Mesodermal cell (in vitro differentiated cells): Measurements from ENCODE around the gene CCDC81.
A peak's percentile ranks its signal among the peaks of the same experiment; 100 is the strongest.

Experiments used
- H3K27ac ChIP-seq: 2 replicates; pipeline ENCODE4 v1.7.0; 2013; ENCODE audit warnings: mild to moderate bottlenecking, low read depth, low read length, moderate library complexity; ENCODE audit not compliant: severe bottlenecking
- H3K36me3 ChIP-seq: 2 replicates; pipeline ENCODE4 v1.7.1; 2013; ENCODE audit warnings: mild to moderate bottlenecking, low read length, moderate library complexity; ENCODE audit not compliant: control insufficient read depth, insufficient read depth
- H3K4me1 ChIP-seq: one replicate; pipeline ENCODE4 v1.7.1; 2013; ENCODE audit warnings: mild to moderate bottlenecking, low read length; ENCODE audit not compliant: insufficient read depth, control insufficient read depth, poor library complexity, severe bottlenecking
- H3K4me3 ChIP-seq: 2 replicates; pipeline ENCODE4 v1.7.0; 2013; ENCODE audit warnings: low read length, control low read depth, mild to moderate bottlenecking; ENCODE audit not compliant: insufficient read depth, poor library complexity, severe bottlenecking; ENCODE audit errors: extremely low read depth
- H3K9me3 ChIP-seq: 2 replicates; pipeline ENCODE4 v1.7.1; 2013; ENCODE audit warnings: mild to moderate bottlenecking, low read length, moderate library complexity; ENCODE audit not compliant: control insufficient read depth
- WGBS, 2 experiments: methylation state at CpG; one replicate each; pipeline ENCODE4 v1.1.5; 2013; ENCODE audit warnings: missing lambda C conversion rate in 2 of 2; ENCODE audit not compliant: insufficient coverage in 2 of 2; 5-methylcytosine and 5-hydroxymethylcytosine counted together

CCDC81 gene

GRCh38 chr11:86386746-86387145 is 12.1 kb downstream of the CCDC81 start:
- H3K9me3 ChIP-seq: no peaks in the 10 kb centered on the region
- WGBS, 2 experiments: 100% methylated on average over 2 of the region's 2 CpGs
- no peaks in the 10 kb centered on the region for H3K4me1 ChIP-seq
- H3K4me3 ChIP-seq: no peak overlapping the region
- H3K36me3 ChIP-seq: no peaks in the 10 kb centered on the region
- no peak overlapping the region for H3K27ac ChIP-seq

- no peak overlapping the region for H3K4me3 ChIP-seq
- no peaks in the 10 kb centered on the region for H3K4me1 ChIP-seq
- no peak overlapping the region for H3K27ac ChIP-seq
- H3K36me3 ChIP-seq: no peaks in the 10 kb centered on the region
- H3K9me3 ChIP-seq: no peaks in the 10 kb centered on the region
- WGBS, 2 experiments: 61 to 100% methylated on average over 2 to 3 of the region's 4 CpGs
Measured at GRCh38 chr11:86388198-86388597, 13.5 kb downstream of the CCDC81 start.

- 92 to 96% methylated on average over 3 of the region's 3 CpGs for WGBS, 2 experiments
- Histone ChIP-seq H3K4me1 (peaks cover 6% of the 10 kb centered on the region), H3K36me3 (no peaks in the 10 kb centered on the region), H3K4me3 (no peak overlapping the region), H3K27ac (no peak overlapping the region), H3K9me3 (no peaks in the 10 kb centered on the region)
Measured at GRCh38 chr11:86390487-86390886, 15.8 kb downstream of the CCDC81 start.

- whole genome bisulfite sequencing, 2 experiments: 67 to 75% methylated on average over 5 of the region's 6 CpGs
- H3K4me3 ChIP-seq: no peak overlapping the region
- no peaks in the 10 kb centered on the region for H3K36me3 ChIP-seq
- peaks cover 11% of the 10 kb centered on the region for H3K4me1 ChIP-seq
- no peaks in the 10 kb centered on the region for H3K9me3 ChIP-seq
- H3K27ac ChIP-seq: peak overlapping the region; percentile 37
Measured at GRCh38 chr11:86395061-86395551, 20.4 kb downstream of the CCDC81 start.

GRCh38 chr11:86396396-86396795 is 21.7 kb downstream of the CCDC81 start:
- Histone ChIP-seq H3K36me3 (no peaks in the 10 kb centered on the region), H3K4me3 (no peak overlapping the region), H3K9me3 (no peaks in the 10 kb centered on the region), H3K27ac (no peak overlapping the region), H3K4me1 (peaks cover 11% of the 10 kb centered on the region)
- 83% methylated on average over 2 of the region's 2 CpGs; no CpG with 5 or more reads in 1 of the 2 experiments for WGBS, 2 experiments

- no peak overlapping the region for H3K27ac ChIP-seq
- no peak overlapping the region for H3K4me3 ChIP-seq
- peaks cover 11% of the 10 kb centered on the region for H3K4me1 ChIP-seq
- no peaks in the 10 kb centered on the region for H3K36me3 ChIP-seq
- no peaks in the 10 kb centered on the region for H3K9me3 ChIP-seq
Measured at GRCh38 chr11:86397351-86397750, 22.7 kb downstream of the CCDC81 start.

- WGBS, 2 experiments: 90 to 96% methylated on average over 3 of the region's 3 CpGs
- Histone ChIP-seq H3K27ac (no peak overlapping the region), H3K9me3 (no peaks in the 10 kb centered on the region), H3K4me1 (peaks cover 11% of the 10 kb centered on the region), H3K36me3 (no peaks in the 10 kb centered on the region), H3K4me3 (no peak overlapping the region)
Measured at GRCh38 chr11:86398106-86398505, 23.4 kb downstream of the CCDC81 start.

- Histone ChIP-seq H3K36me3 (no peaks in the 10 kb centered on the region), H3K27ac (no peak overlapping the region), H3K4me3 (no peak overlapping the region), H3K4me1 (no peaks in the 10 kb centered on the region), H3K9me3 (no peaks in the 10 kb centered on the region)
- WGBS, 2 experiments: 71 to 88% methylated on average over 1 of the region's 1 CpG
Measured at GRCh38 chr11:86403458-86403857, 28.8 kb downstream of the CCDC81 start.

GRCh38 chr11:86408845-86409244 is 34.2 kb downstream of the CCDC81 start:
- Histone ChIP-seq H3K9me3 (no peaks in the 10 kb centered on the region), H3K36me3 (no peaks in the 10 kb centered on the region), H3K4me1 (no peaks in the 10 kb centered on the region), H3K27ac (no peak overlapping the region), H3K4me3 (no peak overlapping the region)

- Histone ChIP-seq H3K9me3 (no peaks in the 10 kb centered on the region), H3K36me3 (no peaks in the 10 kb centered on the region), H3K4me1 (peaks cover 11% of the 10 kb centered on the region), H3K27ac (no peak overlapping the region), H3K4me3 (no peak overlapping the region)
- 100% methylated on average over 1 of the region's 2 CpGs; no CpG with 5 or more reads in 1 of the 2 experiments for WGBS, 2 experiments
Measured at GRCh38 chr11:86414032-86414431, 39.3 kb downstream of the CCDC81 start.

- 40 to 96% methylated on average over 1 to 3 of the region's 4 CpGs for WGBS, 2 experiments
- H3K27ac ChIP-seq: no peak overlapping the region
- no peaks in the 10 kb centered on the region for H3K36me3 ChIP-seq
- no peak overlapping the region for H3K4me3 ChIP-seq
- H3K9me3 ChIP-seq: no peaks in the 10 kb centered on the region
- peaks cover 14% of the 10 kb centered on the region for H3K4me1 ChIP-seq
Measured at GRCh38 chr11:86415026-86415425, 40.3 kb downstream of the CCDC81 start.
